Activated T-helper 17 cell treated with anti-CD3 and anti-CD28 coated beads, Interleukin-2, amount 50 U/mL, for 72 hours (primary cell): Measurements from ENCODE around the gene KIF6. TPM values are rescaled to one million over a fixed set of nuclear protein-coding genes. Genes with fewer than 3 reads are reported as not detected.
"Not testable (repeated sequence)": the region's sequence is repeated elsewhere in the genome, so short reads cannot be mapped to it uniquely, and the experiment has no call there.

Experiments used
- ATAC-seq: fragments of 150-1000 bp; cut with Tn5 transposase; replicated peaks from 2 replicates; pipeline ENCODE4 v1.10.0; 2021; ENCODE audit warnings: mild to moderate bottlenecking, moderate library complexity
- H3K27ac Mint-ChIP-seq: one replicate; pipeline ENCODE4 v1.8.0; 2022; ENCODE audit warnings: mixed read lengths
- H3K27me3 Mint-ChIP-seq: one replicate; pipeline ENCODE4 v1.8.0; 2022; ENCODE audit warnings: mixed read lengths
- H3K36me3 Mint-ChIP-seq: one replicate; pipeline ENCODE4 v1.8.0; 2022; ENCODE audit warnings: low read depth, mild to moderate bottlenecking, mixed read lengths
- H3K4me1 Mint-ChIP-seq: one replicate; pipeline ENCODE4 v1.8.0; 2022; ENCODE audit warnings: mixed read lengths
- H3K4me3 Mint-ChIP-seq: one replicate; pipeline ENCODE4 v1.8.0; 2022; ENCODE audit warnings: mild to moderate bottlenecking, mixed read lengths
- H3K9me3 Mint-ChIP-seq: one replicate; pipeline ENCODE4 v1.8.0; 2022; ENCODE audit warnings: mixed read lengths
- total RNA-seq, 2 donors: library from RNA; stranded (reverse); gene quantifications; one replicate each; pipeline ENCODE4 v1.2.3, GENCODE V29; 2022

Gene KIF6
- total RNA-seq, 2 donors from 2014 or later: 0.48 TPM; not detected in 1

DNA sequence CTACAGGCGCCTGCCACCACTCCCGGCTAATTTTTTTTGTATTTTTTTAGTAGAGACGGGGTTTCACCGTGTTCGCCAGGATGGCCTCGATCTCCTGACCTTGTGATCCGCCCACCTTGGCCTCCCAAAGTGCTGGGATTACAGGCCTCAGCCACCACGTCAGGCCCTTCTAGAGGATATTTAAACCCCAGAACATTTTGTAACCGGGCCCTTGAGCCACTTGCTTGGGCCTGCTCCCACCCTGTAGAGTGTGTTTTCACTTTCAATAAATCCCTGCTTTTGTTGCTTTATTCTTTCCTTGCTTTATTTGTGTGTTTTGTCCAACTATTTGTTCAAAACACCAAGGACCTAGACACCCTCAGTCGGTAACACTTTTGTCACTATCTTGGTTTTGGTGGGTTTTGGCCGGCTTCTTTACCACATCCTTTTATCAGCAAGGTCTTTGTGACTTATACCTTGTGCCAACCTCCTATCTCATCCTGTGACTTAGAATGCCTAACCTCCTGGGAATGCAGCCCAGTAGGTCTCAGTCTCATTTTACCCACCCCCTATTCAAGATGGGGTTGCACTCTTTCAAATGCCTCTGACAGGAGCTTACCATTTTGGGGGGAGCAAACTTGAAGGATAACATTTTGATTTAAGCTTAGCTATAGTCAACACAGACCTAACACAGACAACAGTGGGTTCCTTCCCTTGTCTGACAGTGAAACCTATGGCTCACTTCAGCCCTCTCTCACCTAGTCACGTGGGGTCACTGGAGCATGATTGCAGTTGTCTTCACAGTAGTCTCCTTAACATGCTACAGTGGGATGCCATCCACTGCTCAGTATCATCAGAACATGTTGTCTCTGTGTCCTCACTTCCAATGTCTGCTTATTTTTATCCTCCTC is 27.9 kb upstream of the KIF6 start:
- no peak for ATAC-seq
- Mint-ChIP-seq H3K4me3 (no peak overlapping the region), H3K36me3 (no peaks in the 10 kb centered on the region), H3K27ac (no peak overlapping the region), H3K27me3 (peaks cover 12% of the 10 kb centered on the region), H3K4me1 (no peaks in the 10 kb centered on the region), H3K9me3 (no peaks in the 10 kb centered on the region)

DNA sequence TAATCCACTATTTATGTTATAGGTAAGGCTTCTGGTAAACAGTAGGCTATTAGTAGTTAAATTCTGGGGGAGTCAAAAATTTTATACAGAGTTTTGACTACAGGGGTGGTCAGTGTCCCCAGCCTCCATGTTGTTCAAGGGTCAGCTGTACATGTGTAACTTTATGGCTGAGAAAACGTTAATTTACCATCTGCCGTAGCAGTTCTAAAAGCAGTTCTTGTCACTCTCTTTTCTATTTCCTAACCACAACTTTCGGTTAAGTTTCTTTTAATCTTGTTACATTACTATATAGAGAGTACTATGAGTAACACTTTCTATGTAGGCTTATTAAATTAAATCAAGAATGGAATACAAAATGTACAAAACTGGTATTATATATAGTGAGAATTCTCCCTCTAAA is 21.6 kb upstream of the KIF6 start:
- no peak for ATAC-seq
- no peak overlapping the region for H3K27ac Mint-ChIP-seq
- no peaks in the 10 kb centered on the region for H3K4me1 Mint-ChIP-seq
- peaks cover 7% of the 10 kb centered on the region for H3K27me3 Mint-ChIP-seq
- H3K36me3 Mint-ChIP-seq: no peaks in the 10 kb centered on the region
- no peak overlapping the region for H3K4me3 Mint-ChIP-seq
- no peaks in the 10 kb centered on the region for H3K9me3 Mint-ChIP-seq

DNA sequence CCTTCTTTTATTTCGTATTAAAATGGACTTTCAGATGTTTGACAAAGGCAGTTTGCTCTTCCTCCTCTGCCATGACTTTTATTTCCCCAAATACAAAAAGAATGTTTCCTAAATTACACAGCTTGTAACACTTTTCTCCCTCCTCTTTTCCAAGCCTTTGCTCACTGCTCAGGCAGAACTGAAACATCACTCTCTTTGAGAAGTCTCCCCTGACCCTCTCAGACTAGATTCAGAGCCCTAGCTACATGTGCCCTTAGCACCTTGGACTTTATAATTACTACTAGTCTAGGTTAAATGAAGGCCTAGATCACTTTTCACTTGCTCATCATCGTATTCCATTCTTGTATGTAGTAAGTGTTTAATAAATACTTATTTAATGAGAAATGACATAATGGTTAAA is 8.5 kb upstream of the KIF6 start:
- Mint-ChIP-seq H3K27ac (no peak overlapping the region), H3K4me3 (no peak overlapping the region), H3K36me3 (no peaks in the 10 kb centered on the region), H3K9me3 (no peaks in the 10 kb centered on the region), H3K27me3 (peaks cover 22% of the 10 kb centered on the region), H3K4me1 (no peaks in the 10 kb centered on the region)
- no peak for ATAC-seq

DNA sequence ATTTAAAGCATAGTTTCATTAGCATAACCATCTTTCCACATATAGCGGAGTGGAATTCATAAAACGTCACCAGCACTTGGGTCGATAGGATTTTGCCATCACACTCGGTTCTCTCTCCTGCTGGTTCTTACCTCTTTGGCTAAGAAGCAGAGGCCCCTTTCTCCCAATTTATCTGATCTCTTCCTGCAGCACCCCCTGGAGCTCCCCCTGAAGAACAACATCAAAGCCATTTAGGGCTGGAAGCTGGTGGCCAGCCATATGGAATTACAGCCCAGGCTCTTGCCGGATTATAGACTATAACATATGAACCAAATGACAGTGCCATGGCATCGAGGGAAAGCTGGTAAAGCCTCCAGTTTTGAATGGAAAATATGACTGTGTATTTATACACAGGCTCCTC is 6.4 kb upstream of the KIF6 start:
- H3K36me3 Mint-ChIP-seq: no peaks in the 10 kb centered on the region
- H3K4me1 Mint-ChIP-seq: no peaks in the 10 kb centered on the region
- H3K27ac Mint-ChIP-seq: no peak overlapping the region

DNA sequence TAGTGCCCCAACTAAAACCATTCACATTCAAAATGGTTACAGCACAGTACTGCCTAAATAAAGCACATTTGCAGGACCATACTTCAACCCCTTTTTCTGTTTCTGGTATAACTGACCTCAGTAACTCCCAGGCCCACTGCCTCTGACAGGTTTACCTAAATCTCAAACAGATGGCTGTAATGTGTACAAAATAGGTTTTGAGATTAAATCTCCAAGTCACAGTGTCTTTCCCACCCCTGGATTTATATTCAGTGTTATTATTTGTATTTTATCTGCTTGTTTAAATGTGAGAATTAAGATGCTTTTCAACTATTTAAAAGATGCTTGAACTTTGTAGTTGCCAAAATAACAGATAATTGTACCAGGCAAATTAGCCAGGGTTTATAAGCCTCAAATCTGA is 4.7 kb upstream of the KIF6 start:
- H3K9me3 Mint-ChIP-seq: no peaks in the 10 kb centered on the region
- H3K4me1 Mint-ChIP-seq: no peaks in the 10 kb centered on the region
- no peak for ATAC-seq
- no peak overlapping the region for H3K27ac Mint-ChIP-seq
- peaks cover 17% of the 10 kb centered on the region for H3K27me3 Mint-ChIP-seq
- H3K36me3 Mint-ChIP-seq: no peaks in the 10 kb centered on the region
- H3K4me3 Mint-ChIP-seq: no peak overlapping the region

More for the DNA sequence above, 6.4 kb upstream of the KIF6 start:
- H3K27me3 Mint-ChIP-seq: peaks cover 22% of the 10 kb centered on the region
- no peaks in the 10 kb centered on the region for H3K9me3 Mint-ChIP-seq
- no peak for ATAC-seq
- no peak overlapping the region for H3K4me3 Mint-ChIP-seq

DNA sequence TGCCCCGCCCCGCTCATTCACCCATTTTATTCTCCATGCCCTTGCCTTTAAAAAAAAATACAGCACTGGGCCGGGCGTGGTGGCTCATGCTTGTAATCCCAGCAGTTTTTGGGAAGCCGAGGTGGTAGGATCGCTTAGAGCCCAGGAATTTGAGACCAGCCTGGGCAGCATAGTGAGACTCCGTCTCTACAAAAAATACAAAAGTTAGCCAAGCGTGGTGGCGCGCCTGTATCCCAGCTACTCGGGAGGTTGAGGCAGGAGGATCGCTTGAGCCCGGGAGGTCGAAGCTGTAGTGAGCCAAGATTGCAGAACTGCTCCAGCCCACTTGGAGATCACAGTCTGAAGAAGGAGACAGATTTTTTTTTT is 407 bp upstream of the KIF6 start:
- ATAC-seq: no peak
- Mint-ChIP-seq H3K27ac (peak overlapping the region; percentile 75), H3K4me3 (peak overlapping the region; percentile 85), H3K9me3 (no peaks in the 10 kb centered on the region), H3K27me3 (no peaks in the 10 kb centered on the region), H3K36me3 (no peaks in the 10 kb centered on the region), H3K4me1 (no peaks in the 10 kb centered on the region)

DNA sequence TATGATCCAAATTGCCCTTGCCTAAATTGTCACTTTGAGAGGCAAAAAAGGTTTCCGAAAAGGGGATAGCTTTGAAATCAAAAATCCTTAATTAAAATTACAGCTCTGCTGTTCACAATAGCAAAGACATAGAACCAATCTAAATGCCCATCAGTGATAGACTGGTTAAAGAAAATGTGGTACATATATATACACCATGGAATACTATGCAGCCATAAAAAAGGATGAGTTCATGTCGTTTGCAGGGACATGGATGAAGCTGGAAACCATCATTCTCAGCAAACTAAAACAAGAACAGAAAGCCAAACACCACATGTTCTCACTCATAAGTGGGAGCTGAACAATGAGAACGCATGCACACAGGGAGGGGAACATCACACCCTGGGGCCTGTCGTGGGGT is 1.9 kb downstream of the KIF6 start:
- not testable (repeated sequence) for H3K27ac Mint-ChIP-seq

DNA sequence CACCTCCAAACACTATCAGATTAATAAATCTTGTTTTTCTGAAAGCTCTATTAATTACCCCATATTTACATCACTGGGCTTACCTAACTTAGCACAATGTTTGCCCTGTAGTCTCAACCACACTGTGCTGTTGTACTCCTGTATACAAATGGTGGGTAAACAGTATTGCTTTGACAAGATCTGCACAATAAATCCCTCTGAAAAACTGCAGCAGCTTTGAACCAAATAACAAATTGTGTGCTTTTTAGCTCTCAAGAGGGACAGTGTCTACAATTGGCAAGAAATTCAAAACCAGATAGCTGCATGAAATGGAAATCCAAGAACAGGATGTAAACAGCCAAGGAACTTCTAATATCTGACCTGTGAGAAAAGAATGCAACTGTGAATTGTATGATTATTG is 10.4 kb downstream of the KIF6 start:
- Mint-ChIP-seq H3K36me3 (no peaks in the 10 kb centered on the region), H3K27ac (no peak overlapping the region), H3K9me3 (no peaks in the 10 kb centered on the region), H3K4me1 (no peaks in the 10 kb centered on the region), H3K4me3 (no peak overlapping the region), H3K27me3 (peaks cover 8% of the 10 kb centered on the region)
- no peak for ATAC-seq

More for the DNA sequence above, 1.9 kb downstream of the KIF6 start:
- not testable (repeated sequence) for H3K36me3 Mint-ChIP-seq, H3K4me1 Mint-ChIP-seq, H3K27me3 Mint-ChIP-seq, H3K4me3 Mint-ChIP-seq, ATAC-seq, H3K9me3 Mint-ChIP-seq

DNA sequence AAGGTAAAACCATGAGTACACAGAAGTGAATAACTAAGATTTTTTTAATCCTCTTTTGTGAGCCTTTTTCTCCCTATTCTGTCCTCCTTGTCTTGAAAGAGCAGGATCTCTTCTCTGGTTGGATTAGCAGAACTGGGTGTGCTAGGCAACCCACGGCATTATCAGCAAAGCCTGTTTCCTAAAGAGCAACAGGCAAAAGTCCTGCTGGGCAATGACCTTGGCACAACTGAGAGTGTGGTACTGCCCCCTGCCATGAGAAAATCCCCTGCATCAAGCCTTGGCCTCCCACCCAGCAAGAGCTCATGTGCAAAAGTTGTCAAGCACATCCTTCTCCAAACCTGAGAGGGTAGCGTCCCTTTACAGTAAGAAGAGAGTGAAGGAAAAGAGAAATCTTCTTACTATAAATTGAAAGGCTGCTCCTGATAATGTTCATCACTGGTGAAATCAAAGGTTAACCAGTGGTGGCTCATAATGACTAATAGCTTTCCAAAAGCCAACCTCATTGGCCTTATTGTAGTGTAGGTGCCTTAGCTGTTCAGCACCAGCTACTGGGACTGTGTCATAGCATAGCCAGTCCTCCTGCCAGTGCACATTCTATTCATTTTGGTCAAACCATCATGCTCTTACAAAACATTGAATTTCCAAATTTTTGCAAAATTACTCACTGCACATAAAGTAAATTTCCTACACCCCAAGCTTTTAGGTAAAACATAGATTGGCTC is 17.1 kb downstream of the KIF6 start:
- H3K27me3 Mint-ChIP-seq: peaks cover 15% of the 10 kb centered on the region
- no peaks in the 10 kb centered on the region for H3K36me3 Mint-ChIP-seq
- H3K27ac Mint-ChIP-seq: no peak overlapping the region
- peak; percentile 49 for ATAC-seq
- no peaks in the 10 kb centered on the region for H3K9me3 Mint-ChIP-seq
- H3K4me1 Mint-ChIP-seq: no peaks in the 10 kb centered on the region
- H3K4me3 Mint-ChIP-seq: no peak overlapping the region

DNA sequence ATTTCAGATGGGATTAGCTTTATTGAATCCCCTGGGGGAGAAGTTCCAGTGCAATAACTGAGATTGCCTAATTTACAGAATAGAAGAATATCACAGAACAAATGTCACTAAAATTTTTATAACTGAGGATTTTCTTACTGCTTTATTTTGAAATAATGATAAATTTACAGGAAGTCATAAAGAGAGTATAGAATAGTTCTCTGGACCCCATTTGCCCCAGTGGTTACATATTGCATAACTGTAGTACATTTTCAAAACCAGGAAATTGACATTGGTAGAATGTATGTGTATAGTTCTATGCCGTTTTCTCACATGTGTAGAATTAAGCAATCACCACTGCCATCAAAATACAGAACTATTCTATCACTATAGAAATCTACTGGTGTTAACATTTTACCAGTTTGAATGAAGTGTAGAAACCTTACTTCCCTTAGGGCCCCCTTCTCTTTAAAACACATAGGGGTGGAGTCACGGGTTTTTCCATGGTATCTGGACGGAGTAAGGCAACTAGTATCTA is 18.3 kb downstream of the KIF6 start:
- H3K9me3 Mint-ChIP-seq: no peaks in the 10 kb centered on the region
- no peak overlapping the region for H3K4me3 Mint-ChIP-seq
- H3K4me1 Mint-ChIP-seq: no peaks in the 10 kb centered on the region
- H3K27ac Mint-ChIP-seq: no peak overlapping the region
- H3K27me3 Mint-ChIP-seq: peaks cover 15% of the 10 kb centered on the region
- no peak for ATAC-seq
- no peaks in the 10 kb centered on the region for H3K36me3 Mint-ChIP-seq

DNA sequence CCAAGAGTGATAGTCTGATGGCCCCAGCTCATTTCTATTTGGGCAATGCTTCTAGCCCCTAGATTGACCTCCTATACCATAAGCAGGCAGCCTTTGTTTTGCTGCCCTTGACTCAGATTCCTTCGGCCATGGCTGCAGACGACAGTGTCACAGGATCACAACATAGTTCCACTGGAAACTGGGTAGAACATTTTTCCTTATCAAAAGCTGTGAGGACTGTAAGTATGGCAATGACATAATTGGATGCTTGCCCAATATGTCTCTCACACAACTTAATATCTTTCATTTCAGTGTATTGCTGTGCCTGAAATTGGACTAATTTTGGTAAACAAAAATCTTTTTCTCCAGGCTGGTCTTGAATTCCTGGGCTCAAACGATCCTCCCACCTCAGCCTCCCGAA is 22.9 kb downstream of the KIF6 start:
- no peaks in the 10 kb centered on the region for H3K36me3 Mint-ChIP-seq
- H3K9me3 Mint-ChIP-seq: no peaks in the 10 kb centered on the region
- H3K27ac Mint-ChIP-seq: no peak overlapping the region
- H3K4me3 Mint-ChIP-seq: no peak overlapping the region
- H3K27me3 Mint-ChIP-seq: peaks cover 6% of the 10 kb centered on the region
- no peaks in the 10 kb centered on the region for H3K4me1 Mint-ChIP-seq
- no peak for ATAC-seq

DNA sequence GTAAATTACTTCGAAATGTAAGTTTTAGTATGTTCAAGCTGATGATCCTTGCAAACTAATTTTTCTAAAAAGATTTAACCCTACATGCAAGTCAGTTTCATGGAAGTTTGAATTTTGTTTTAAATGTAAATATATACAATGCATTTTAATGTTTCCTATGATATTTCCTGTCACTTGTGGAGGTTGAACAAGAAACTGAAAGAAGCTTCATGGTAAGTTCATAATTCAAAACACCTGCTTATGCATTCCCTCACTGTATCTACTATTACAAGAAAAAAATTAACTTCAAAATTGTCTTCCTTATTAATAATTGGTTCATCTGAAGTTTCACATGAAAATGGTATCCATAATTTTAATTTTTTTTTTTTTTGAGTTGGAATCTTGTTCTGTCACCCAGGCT is 24.8 kb downstream of the KIF6 start:
- no peak for ATAC-seq
- Mint-ChIP-seq H3K9me3 (no peaks in the 10 kb centered on the region), H3K27me3 (peaks cover 3% of the 10 kb centered on the region), H3K27ac (no peak overlapping the region), H3K36me3 (no peaks in the 10 kb centered on the region), H3K4me3 (no peak overlapping the region), H3K4me1 (no peaks in the 10 kb centered on the region)

DNA sequence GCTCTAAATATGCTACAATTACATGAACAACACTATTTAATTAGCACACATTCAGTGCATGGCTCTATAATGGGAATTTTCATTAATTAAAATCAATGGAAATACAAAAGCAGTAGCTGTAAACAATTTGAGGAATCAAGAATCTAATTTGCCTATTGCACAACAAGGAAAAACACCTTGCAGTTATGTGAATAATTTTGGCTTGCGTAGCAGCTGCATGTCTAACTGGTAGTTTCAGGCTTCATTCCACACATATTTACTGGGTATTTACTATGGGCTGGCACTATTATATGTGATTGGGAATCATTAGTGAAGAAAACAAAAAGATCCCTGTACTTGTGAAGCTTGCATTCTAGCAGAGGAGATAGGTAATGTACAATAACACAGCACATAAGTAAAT is 26.4 kb downstream of the KIF6 start:
- H3K27ac Mint-ChIP-seq: no peak overlapping the region
- ATAC-seq: no peak

DNA sequence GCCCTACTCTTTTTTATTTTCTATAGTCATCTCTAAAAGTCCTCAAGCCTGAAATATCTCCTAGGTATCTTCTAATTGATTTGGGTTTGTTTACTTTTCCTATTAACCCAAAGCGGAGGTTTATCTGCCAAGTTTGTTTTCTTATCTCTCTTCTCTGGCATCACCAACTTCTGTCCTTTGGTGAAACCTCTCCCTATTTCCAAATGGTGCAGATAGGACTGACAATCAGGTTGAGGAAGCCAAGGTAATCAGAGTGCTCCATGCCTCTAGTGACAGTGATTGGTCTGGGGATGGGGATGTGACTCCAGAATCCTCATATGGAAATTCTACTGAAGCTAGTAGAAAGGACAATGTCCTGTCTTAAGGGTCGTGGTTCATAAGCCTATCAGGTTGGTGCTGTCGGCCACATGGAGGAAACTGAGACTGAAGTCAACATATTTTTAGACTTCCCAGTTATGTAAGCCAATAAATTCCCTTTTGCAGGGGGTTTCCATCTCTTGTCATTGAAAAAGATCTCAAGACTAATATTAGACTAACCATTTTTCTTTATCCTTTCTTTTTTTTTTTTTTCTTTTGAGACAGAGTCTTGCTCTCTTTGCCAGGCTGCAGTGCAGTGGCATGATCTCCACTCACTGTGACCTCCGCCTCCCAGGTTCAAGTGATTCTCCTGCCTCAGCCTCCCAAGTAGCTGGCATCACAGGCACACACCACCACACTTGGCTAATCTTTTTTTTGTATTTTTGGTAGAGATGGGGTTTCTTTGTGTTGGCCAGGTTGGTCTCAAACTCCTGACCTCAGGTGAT is 28.0 kb downstream of the KIF6 start:
- no peak for ATAC-seq
- no peaks in the 10 kb centered on the region for H3K4me1 Mint-ChIP-seq
- no peak overlapping the region for H3K27ac Mint-ChIP-seq
- no peaks in the 10 kb centered on the region for H3K36me3 Mint-ChIP-seq
- no peaks in the 10 kb centered on the region for H3K9me3 Mint-ChIP-seq
- peaks cover 3% of the 10 kb centered on the region for H3K27me3 Mint-ChIP-seq
- no peak overlapping the region for H3K4me3 Mint-ChIP-seq

More for the DNA sequence above, 26.4 kb downstream of the KIF6 start:
- no peak overlapping the region for H3K4me3 Mint-ChIP-seq
- no peaks in the 10 kb centered on the region for H3K36me3 Mint-ChIP-seq
- no peaks in the 10 kb centered on the region for H3K4me1 Mint-ChIP-seq
- H3K27me3 Mint-ChIP-seq: peaks cover 3% of the 10 kb centered on the region
- H3K9me3 Mint-ChIP-seq: no peaks in the 10 kb centered on the region
